ENCODE results near the gene MINDY4B.

Gene MINDY4B

GRCh38 chr3:150905339-150905738 is at the start of gene MINDY4B:
Gene MINDY4B (minus strand): TSS chr3:150905439. CDS start chr3:150905439, 0 bp downstream.
- DNase-seq: no peak

- no peak for DNase-seq
Measured at GRCh38 chr3:150951923-150952322, 46.7 kb upstream of the MINDY4B start.

GRCh38 chr3:150945226-150946032 is 40.2 kb upstream of the MINDY4B start:
- peak; percentile 55 for DNase-seq

- DNase-seq: no peak
Measured at GRCh38 chr3:150942221-150942620, 37.0 kb upstream of the MINDY4B start.

- DNase-seq: no peak
Measured at GRCh38 chr3:150936693-150937092, 31.5 kb upstream of the MINDY4B start.

- DNase-seq: no peak
Measured at GRCh38 chr3:150933473-150933995, 28.3 kb upstream of the MINDY4B start.

GRCh38 chr3:150931745-150932144 is 26.5 kb upstream of the MINDY4B start:
- no peak for DNase-seq

- DNase-seq: no peak
Measured at GRCh38 chr3:150930839-150931238, 25.6 kb upstream of the MINDY4B start.

GRCh38 chr3:150928234-150928633 is 23.0 kb upstream of the MINDY4B start:
- no peak for DNase-seq

GRCh38 chr3:150926328-150926727 is 21.1 kb upstream of the MINDY4B start:
- DNase-seq: no peak

- DNase-seq: peak; percentile 25
Measured at GRCh38 chr3:150925751-150926201, 20.5 kb upstream of the MINDY4B start.

- DNase-seq: peak; percentile 19
Measured at GRCh38 chr3:150922611-150923010, 17.4 kb upstream of the MINDY4B start.

GRCh38 chr3:150921209-150921608 is 16.0 kb upstream of the MINDY4B start:
- no peak for DNase-seq

- peak; percentile 2 for DNase-seq
Measured at GRCh38 chr3:150920236-150920635, 15.0 kb upstream of the MINDY4B start.

GRCh38 chr3:150917951-150918350 is 12.7 kb upstream of the MINDY4B start:
- DNase-seq: no peak

- DNase-seq: no peak
Measured at GRCh38 chr3:150913133-150913922, 8.1 kb upstream of the MINDY4B start.

- no peak for DNase-seq
Measured at GRCh38 chr3:150912501-150912900, 7.3 kb upstream of the MINDY4B start.

- no peak for DNase-seq
Measured at GRCh38 chr3:150911771-150912170, 6.5 kb upstream of the MINDY4B start.

- no peak for DNase-seq
Measured at GRCh38 chr3:150906461-150906860, 1.2 kb upstream of the MINDY4B start.

- DNase-seq: no peak
Measured at GRCh38 chr3:150905746-150906145, 507 bp upstream of the MINDY4B start.

GRCh38 chr3:150902988-150903387 is 2.3 kb downstream of the MINDY4B start:
- no peak for DNase-seq

GRCh38 chr3:150901793-150902192 is 3.4 kb downstream of the MINDY4B start:
- DNase-seq: no peak

- no peak for DNase-seq
Measured at GRCh38 chr3:150899141-150899540, 6.1 kb downstream of the MINDY4B start.
